ENCODE data around the gene GAREM1. TPM values are rescaled to one million over a fixed set of nuclear protein-coding genes. Genes with fewer than 3 reads are reported as not detected.

Gene GAREM1
- total and polyA plus RNA-seq, 2 of the 8 experiments (the other 6 are each of a cell fraction or from before 2014, with no cell fraction given): 3.6 to 9.2 TPM

- no peak for TF ChIP-seq E2F6 (IDR thresholded peaks at IDR 0.05)
- TF ChIP-seq POU5F1 (IDR thresholded peaks at IDR 0.05; ENCODE audit: low read depth, low read length): no peak
- no peak for TF ChIP-seq HDAC6 (IDR thresholded peaks at IDR 0.05; ENCODE audit: low read depth, low read length)
- no peak for TF ChIP-seq CTBP2 (IDR thresholded peaks at IDR 0.05; ENCODE audit: borderline replicate concordance, insufficient read depth, insufficient read length, low read length)
- TF ChIP-seq POLR2A (IDR thresholded peaks at IDR 0.05; ENCODE audit: control extremely low read depth in 1 of 2, low read depth in 2 of 2, low read length in 2 of 2): no peak
Measured at GRCh38 chr18:32280188-32280783, 190.4 kb downstream of the GAREM1 start (continued).

Data from H1 (cell line).